Measurements from ENCODE around the gene PLCZ1.
"Not testable (repeated sequence)": the region's sequence is repeated elsewhere in the genome, so short reads cannot be mapped to it uniquely, and the experiment has no call there.

PLCZ1 gene

GRCh38 chr12:18696971-18697602, 40.7 kb downstream of the PLCZ1 start:
- no peak overlapping the region for H3K9ac ChIP-seq (ENCODE audit: low read depth, low read length, poor library complexity)
- no peak overlapping the region for H3K23ac ChIP-seq (ENCODE audit: low read depth, low read length, poor library complexity)
- H3K4me2 ChIP-seq (ENCODE audit: insufficient read depth, low read length, poor library complexity, severe bottlenecking): no peak overlapping the region

GRCh38 chr12:18693986-18694385, 43.8 kb downstream of the PLCZ1 start:
- not testable (repeated sequence) for H3K27ac ChIP-seq (replicated peaks; ENCODE audit: low read length); H3K9me3 ChIP-seq (replicated peaks in 1 of 2; ENCODE audit: control insufficient read depth in 2 of 2, insufficient read depth in 1 of 2, low read depth in 1 of 2, low read length in 2 of 2); H3K14ac ChIP-seq (ENCODE audit: low read length); H2BK120ac ChIP-seq (ENCODE audit: low read depth, low read length); H2BK12ac ChIP-seq (ENCODE audit: low read length); H3K4me3 ChIP-seq (ENCODE audit: low read length in 2 of 2); H2AK5ac ChIP-seq (ENCODE audit: low read depth, low read length); H2BK5ac ChIP-seq (ENCODE audit: low read length); H4K8ac ChIP-seq (ENCODE audit: low read depth, low read length); H3K79me1 ChIP-seq (ENCODE audit: low read depth, low read length); H3K4ac ChIP-seq (ENCODE audit: low read length); DNase-seq (ENCODE audit: low spot score); H3K18ac ChIP-seq (ENCODE audit: low read length); H3K36me3 ChIP-seq (replicated peaks in 1 of 2; ENCODE audit: control insufficient read depth in 2 of 2, insufficient read depth in 2 of 2, low read length in 2 of 2); H3K23ac ChIP-seq (ENCODE audit: low read depth, low read length, poor library complexity); H3K4me1 ChIP-seq (ENCODE audit: control insufficient read depth in 2 of 2, insufficient read depth in 1 of 2, low read depth in 1 of 2, low read length in 2 of 2); H4K91ac ChIP-seq (ENCODE audit: low read depth, low read length, poor library complexity); H2BK15ac ChIP-seq (ENCODE audit: low read length); H3K4me2 ChIP-seq (ENCODE audit: insufficient read depth, low read length, poor library complexity, severe bottlenecking); H3K27me3 ChIP-seq (ENCODE audit: control insufficient read depth in 3 of 3, insufficient read depth in 3 of 3, low read depth in 1 of 3, low read length in 3 of 3); H3K9ac ChIP-seq (ENCODE audit: low read depth, low read length, poor library complexity)
- no CpG with 5 or more reads among the region's 5 CpGs for WGBS, 2 donors (ENCODE audit: extremely low coverage in 2 of 2, insufficient read length in 2 of 2, insufficient replicate concordance in 1 of 2)
- H2AFZ ChIP-seq (ENCODE audit: low read length): peak overlapping the region; percentile 31

More at GRCh38 chr12:18696971-18697602, 40.7 kb downstream of the PLCZ1 start:
- no peaks in the 10 kb centered on the region for H3K9me3 ChIP-seq (replicated peaks in 1 of 2; ENCODE audit: control insufficient read depth in 2 of 2, insufficient read depth in 1 of 2, low read depth in 1 of 2, low read length in 2 of 2)
- H3K18ac ChIP-seq (ENCODE audit: low read length): no peak overlapping the region
- H3K4me1 ChIP-seq (ENCODE audit: control insufficient read depth in 2 of 2, insufficient read depth in 1 of 2, low read depth in 1 of 2, low read length in 2 of 2): peaks cover 0 to 3% of the 10 kb centered on the region in 2 donors
- no peak overlapping the region for H2BK15ac ChIP-seq (ENCODE audit: low read length)
- no peak overlapping the region for H2AFZ ChIP-seq (ENCODE audit: low read length)
- no peak overlapping the region for H3K14ac ChIP-seq (ENCODE audit: low read length)
- no peak for DNase-seq (ENCODE audit: low spot score)
- H2BK12ac ChIP-seq (ENCODE audit: low read length): no peak overlapping the region
- H2AK5ac ChIP-seq (ENCODE audit: low read depth, low read length): no peak overlapping the region
- H3K79me1 ChIP-seq (ENCODE audit: low read depth, low read length): no peaks in the 10 kb centered on the region
- H3K36me3 ChIP-seq (replicated peaks in 1 of 2; ENCODE audit: control insufficient read depth in 2 of 2, insufficient read depth in 2 of 2, low read length in 2 of 2): no peaks in the 10 kb centered on the region
- no peaks in the 10 kb centered on the region for H3K27me3 ChIP-seq (ENCODE audit: control insufficient read depth in 3 of 3, insufficient read depth in 3 of 3, low read depth in 1 of 3, low read length in 3 of 3)
- no peak overlapping the region for H2BK5ac ChIP-seq (ENCODE audit: low read length)
- H2BK120ac ChIP-seq (ENCODE audit: low read depth, low read length): no peak overlapping the region
- no peak overlapping the region for H3K27ac ChIP-seq (replicated peaks; ENCODE audit: low read length)
- H3K4me3 ChIP-seq (ENCODE audit: low read length in 2 of 2): no peak overlapping the region
- no peak overlapping the region for H4K8ac ChIP-seq (ENCODE audit: low read depth, low read length)
- no peak overlapping the region for H4K91ac ChIP-seq (ENCODE audit: low read depth, low read length, poor library complexity)
- H3K4ac ChIP-seq (ENCODE audit: low read length): no peak overlapping the region

- no peak overlapping the region for H3K27ac ChIP-seq (replicated peaks; ENCODE audit: low read length)
- no peak for DNase-seq (ENCODE audit: low spot score)
- no CpG with 5 or more reads among the region's 4 CpGs for whole genome bisulfite sequencing, 2 donors (ENCODE audit: extremely low coverage in 2 of 2, insufficient read length in 2 of 2, insufficient replicate concordance in 1 of 2)
Observed at GRCh38 chr12:18690653-18691052, 47.2 kb downstream of the PLCZ1 start.

GRCh38 chr12:18689771-18690170, 48.0 kb downstream of the PLCZ1 start:
- Histone ChIP-seq H3K14ac (ENCODE audit: low read length) (no peak overlapping the region), H2BK5ac (ENCODE audit: low read length) (no peak overlapping the region), H3K9ac (ENCODE audit: low read depth, low read length, poor library complexity) (no peak overlapping the region), H2BK15ac (ENCODE audit: low read length) (no peak overlapping the region), H2AFZ (ENCODE audit: low read length) (no peak overlapping the region), H2BK12ac (ENCODE audit: low read length) (no peak overlapping the region), H4K8ac (ENCODE audit: low read depth, low read length) (no peak overlapping the region), H2BK120ac (ENCODE audit: low read depth, low read length) (no peak overlapping the region), H3K4me1 (ENCODE audit: control insufficient read depth in 2 of 2, insufficient read depth in 1 of 2, low read depth in 1 of 2, low read length in 2 of 2) (no peaks in the 10 kb centered on the region), H3K4me3 (ENCODE audit: low read length in 2 of 2) (no peak overlapping the region), H3K27me3 (ENCODE audit: control insufficient read depth in 3 of 3, insufficient read depth in 3 of 3, low read depth in 1 of 3, low read length in 3 of 3) (no peaks in the 10 kb centered on the region), H3K36me3 (replicated peaks in 1 of 2; ENCODE audit: control insufficient read depth in 2 of 2, insufficient read depth in 2 of 2, low read length in 2 of 2) (no peaks in the 10 kb centered on the region), H3K9me3 (replicated peaks in 1 of 2; ENCODE audit: control insufficient read depth in 2 of 2, insufficient read depth in 1 of 2, low read depth in 1 of 2, low read length in 2 of 2) (no peaks in the 10 kb centered on the region), H3K4me2 (ENCODE audit: insufficient read depth, low read length, poor library complexity, severe bottlenecking) (no peak overlapping the region), H2AK5ac (ENCODE audit: low read depth, low read length) (no peak overlapping the region), H3K4ac (ENCODE audit: low read length) (no peak overlapping the region), H3K23ac (ENCODE audit: low read depth, low read length, poor library complexity) (no peak overlapping the region), H4K91ac (ENCODE audit: low read depth, low read length, poor library complexity) (no peak overlapping the region), H3K79me1 (ENCODE audit: low read depth, low read length) (no peaks in the 10 kb centered on the region), H3K18ac (ENCODE audit: low read length) (no peak overlapping the region), H3K27ac (replicated peaks; ENCODE audit: low read length) (no peak overlapping the region)
- no CpG with 5 or more reads among the region's 3 CpGs for WGBS, 2 donors (ENCODE audit: extremely low coverage in 2 of 2, insufficient read length in 2 of 2, insufficient replicate concordance in 1 of 2)
- no peak for DNase-seq (ENCODE audit: low spot score)

More at GRCh38 chr12:18690653-18691052, 47.2 kb downstream of the PLCZ1 start:
- no peaks in the 10 kb centered on the region for H3K27me3 ChIP-seq (ENCODE audit: control insufficient read depth in 3 of 3, insufficient read depth in 3 of 3, low read depth in 1 of 3, low read length in 3 of 3)
- no peaks in the 10 kb centered on the region for H3K9me3 ChIP-seq (replicated peaks in 1 of 2; ENCODE audit: control insufficient read depth in 2 of 2, insufficient read depth in 1 of 2, low read depth in 1 of 2, low read length in 2 of 2)
- no peak overlapping the region for H2BK12ac ChIP-seq (ENCODE audit: low read length)
- no peak overlapping the region for H4K8ac ChIP-seq (ENCODE audit: low read depth, low read length)
- H3K79me1 ChIP-seq (ENCODE audit: low read depth, low read length): no peaks in the 10 kb centered on the region
- H3K4me3 ChIP-seq (ENCODE audit: low read length in 2 of 2): no peak overlapping the region
- H3K9ac ChIP-seq (ENCODE audit: low read depth, low read length, poor library complexity): no peak overlapping the region
- H3K14ac ChIP-seq (ENCODE audit: low read length): no peak overlapping the region
- no peak overlapping the region for H2AK5ac ChIP-seq (ENCODE audit: low read depth, low read length)
- no peak overlapping the region for H3K23ac ChIP-seq (ENCODE audit: low read depth, low read length, poor library complexity)
- no peak overlapping the region for H2BK120ac ChIP-seq (ENCODE audit: low read depth, low read length)
- no peaks in the 10 kb centered on the region for H3K4me1 ChIP-seq (ENCODE audit: control insufficient read depth in 2 of 2, insufficient read depth in 1 of 2, low read depth in 1 of 2, low read length in 2 of 2)
- no peak overlapping the region for H2BK5ac ChIP-seq (ENCODE audit: low read length)
- H2BK15ac ChIP-seq (ENCODE audit: low read length): no peak overlapping the region
- H2AFZ ChIP-seq (ENCODE audit: low read length): no peak overlapping the region
- H3K36me3 ChIP-seq (replicated peaks in 1 of 2; ENCODE audit: control insufficient read depth in 2 of 2, insufficient read depth in 2 of 2, low read length in 2 of 2): no peaks in the 10 kb centered on the region
- no peak overlapping the region for H4K91ac ChIP-seq (ENCODE audit: low read depth, low read length, poor library complexity)
- no peak overlapping the region for H3K18ac ChIP-seq (ENCODE audit: low read length)
- H3K4ac ChIP-seq (ENCODE audit: low read length): no peak overlapping the region
- H3K4me2 ChIP-seq (ENCODE audit: insufficient read depth, low read length, poor library complexity, severe bottlenecking): no peak overlapping the region

Measured in neuronal stem cell (in vitro differentiated cells).